Nephron progenitor cell (in vitro differentiated cells): Measurements from ENCODE around the gene TMIE.

Experiments
- DNase-seq: peaks from one replicate; pipeline ENCODE4 v3.0.0; 2021
- H3K27ac Mint-ChIP-seq: 2 replicates; pipeline ENCODE4 v1.8.0; 2021; ENCODE audit warnings: mild to moderate bottlenecking, moderate library complexity, mixed read lengths
- H3K27me3 Mint-ChIP-seq: 2 replicates; pipeline ENCODE4 v1.8.0; 2021; ENCODE audit warnings: mild to moderate bottlenecking, low read depth, mixed read lengths; ENCODE audit not compliant: poor library complexity
- H3K36me3 Mint-ChIP-seq: 2 replicates; pipeline ENCODE4 v1.8.0; 2021; ENCODE audit warnings: low read depth, mixed read lengths
- H3K4me1 Mint-ChIP-seq: 2 replicates; pipeline ENCODE4 v1.8.0; 2021; ENCODE audit warnings: mixed read lengths
- H3K4me3 Mint-ChIP-seq: 2 replicates; pipeline ENCODE4 v1.8.0; 2021; ENCODE audit warnings: mild to moderate bottlenecking, moderate library complexity, mixed read lengths
- H3K9me3 Mint-ChIP-seq: 2 replicates; pipeline ENCODE4 v1.8.0; 2021; ENCODE audit warnings: mild to moderate bottlenecking, moderate library complexity, mixed read lengths
- TF ChIP-seq, protein P1 (sequence below): fragments of 200-600 bp; sonication (generic); IDR thresholded peaks from 2 replicates; pipeline ENCODE4 v1.5.0; 2021; ENCODE audit warnings: antibody characterized with exemption

TMIE gene

DNA sequence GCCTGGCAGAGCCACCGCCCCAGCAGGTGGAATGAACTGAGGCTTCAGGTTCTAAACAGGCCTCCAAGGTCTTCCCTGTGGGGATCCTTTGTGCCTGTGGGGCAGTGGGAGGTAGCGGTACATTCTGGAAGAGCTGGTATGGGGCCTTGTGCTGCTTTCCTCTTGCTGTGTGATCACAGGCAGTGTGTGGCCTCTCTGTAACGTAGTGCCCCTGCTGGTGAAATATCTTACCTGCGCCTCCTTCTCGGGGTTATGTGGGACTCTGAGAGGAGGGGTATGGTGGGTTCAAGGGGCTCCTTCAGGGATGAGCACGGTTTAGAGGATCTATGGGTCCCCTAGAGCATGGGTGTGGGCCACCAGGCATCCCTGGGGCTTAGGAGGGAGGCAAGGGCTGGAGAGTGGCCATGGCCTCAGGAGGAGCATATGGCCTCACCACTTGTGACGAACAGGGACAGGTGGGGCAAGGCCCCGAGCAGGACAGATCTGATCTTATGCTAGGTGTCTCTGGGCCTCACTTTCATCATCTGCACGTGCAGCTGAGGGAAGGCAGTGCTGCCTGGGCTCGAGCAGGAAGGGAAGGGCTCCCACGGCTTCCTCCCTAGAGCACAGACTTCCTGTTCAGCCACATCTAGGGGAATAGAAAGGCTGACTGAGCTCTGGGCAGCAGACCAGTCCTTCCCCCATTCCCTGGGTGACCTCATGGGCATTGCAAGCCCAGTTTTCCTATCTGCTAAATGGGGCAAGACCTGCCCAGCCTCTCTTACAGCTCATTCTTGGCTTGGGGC, 5.8 kb upstream of the TMIE start:
- peaks cover 35% of the 10 kb centered on the region for H3K4me1 Mint-ChIP-seq
- H3K27ac Mint-ChIP-seq = no peak overlapping the region
- no peak overlapping the region for H3K4me3 Mint-ChIP-seq
- TF ChIP-seq, protein P1, sequence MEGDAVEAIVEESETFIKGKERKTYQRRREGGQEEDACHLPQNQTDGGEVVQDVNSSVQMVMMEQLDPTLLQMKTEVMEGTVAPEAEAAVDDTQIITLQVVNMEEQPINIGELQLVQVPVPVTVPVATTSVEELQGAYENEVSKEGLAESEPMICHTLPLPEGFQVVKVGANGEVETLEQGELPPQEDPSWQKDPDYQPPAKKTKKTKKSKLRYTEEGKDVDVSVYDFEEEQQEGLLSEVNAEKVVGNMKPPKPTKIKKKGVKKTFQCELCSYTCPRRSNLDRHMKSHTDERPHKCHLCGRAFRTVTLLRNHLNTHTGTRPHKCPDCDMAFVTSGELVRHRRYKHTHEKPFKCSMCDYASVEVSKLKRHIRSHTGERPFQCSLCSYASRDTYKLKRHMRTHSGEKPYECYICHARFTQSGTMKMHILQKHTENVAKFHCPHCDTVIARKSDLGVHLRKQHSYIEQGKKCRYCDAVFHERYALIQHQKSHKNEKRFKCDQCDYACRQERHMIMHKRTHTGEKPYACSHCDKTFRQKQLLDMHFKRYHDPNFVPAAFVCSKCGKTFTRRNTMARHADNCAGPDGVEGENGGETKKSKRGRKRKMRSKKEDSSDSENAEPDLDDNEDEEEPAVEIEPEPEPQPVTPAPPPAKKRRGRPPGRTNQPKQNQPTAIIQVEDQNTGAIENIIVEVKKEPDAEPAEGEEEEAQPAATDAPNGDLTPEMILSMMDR = peak; percentile 28
- peaks cover 28% of the 10 kb centered on the region for H3K27me3 Mint-ChIP-seq
- DNase-seq = peak; percentile 30
- H3K9me3 Mint-ChIP-seq = no peaks in the 10 kb centered on the region
- H3K36me3 Mint-ChIP-seq = no peaks in the 10 kb centered on the region

DNA sequence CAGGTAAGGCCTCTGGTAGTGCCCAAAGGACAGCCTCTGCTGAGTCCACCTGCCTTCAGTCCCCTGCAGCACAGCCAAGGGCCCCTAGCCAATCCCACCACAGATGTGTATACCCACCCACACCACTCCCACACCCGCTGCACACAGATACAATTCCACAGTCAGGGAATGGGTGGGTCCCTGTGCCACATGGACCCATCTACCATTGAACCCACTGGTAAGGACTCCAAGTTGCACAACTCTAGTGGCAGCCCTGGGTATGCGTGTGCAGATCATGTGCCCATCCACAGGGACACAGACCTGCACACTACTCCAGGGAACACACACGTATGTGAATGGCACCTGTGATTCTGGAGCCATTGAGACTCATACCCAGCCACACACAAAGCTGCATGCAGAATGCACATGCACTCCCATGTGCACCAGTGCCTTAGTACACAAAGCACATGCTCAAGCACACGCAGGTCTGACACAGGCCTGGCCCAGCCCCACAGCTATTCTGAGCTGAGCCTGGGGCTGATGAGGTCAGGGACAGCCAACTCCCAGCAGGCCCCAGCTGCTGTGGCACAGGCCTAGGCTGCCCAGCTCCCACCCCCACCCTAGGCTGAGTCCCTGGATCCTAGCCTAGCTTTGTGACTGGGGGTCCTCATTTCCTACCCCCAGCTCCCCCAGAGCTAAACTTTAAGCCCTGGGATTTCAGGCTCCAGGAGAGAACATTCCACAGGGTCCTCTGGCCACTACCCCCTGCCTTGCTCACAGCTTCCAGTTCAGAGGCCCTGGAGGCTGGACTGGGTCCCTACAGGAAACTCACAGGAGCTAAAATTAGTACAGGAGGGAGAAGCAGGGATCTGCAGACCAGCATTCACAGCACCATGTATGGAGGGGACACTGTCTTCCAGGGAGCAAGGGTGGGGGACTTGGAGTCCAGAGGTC, 5.0 kb upstream of the TMIE start:
- TF ChIP-seq, protein P1 = no peak
- Mint-ChIP-seq H3K27me3 (peaks cover 33% of the 10 kb centered on the region), H3K9me3 (no peaks in the 10 kb centered on the region), H3K4me1 (peaks cover 40% of the 10 kb centered on the region), H3K4me3 (no peak overlapping the region), H3K27ac (no peak overlapping the region), H3K36me3 (no peaks in the 10 kb centered on the region)
- DNase-seq = no peak

DNA sequence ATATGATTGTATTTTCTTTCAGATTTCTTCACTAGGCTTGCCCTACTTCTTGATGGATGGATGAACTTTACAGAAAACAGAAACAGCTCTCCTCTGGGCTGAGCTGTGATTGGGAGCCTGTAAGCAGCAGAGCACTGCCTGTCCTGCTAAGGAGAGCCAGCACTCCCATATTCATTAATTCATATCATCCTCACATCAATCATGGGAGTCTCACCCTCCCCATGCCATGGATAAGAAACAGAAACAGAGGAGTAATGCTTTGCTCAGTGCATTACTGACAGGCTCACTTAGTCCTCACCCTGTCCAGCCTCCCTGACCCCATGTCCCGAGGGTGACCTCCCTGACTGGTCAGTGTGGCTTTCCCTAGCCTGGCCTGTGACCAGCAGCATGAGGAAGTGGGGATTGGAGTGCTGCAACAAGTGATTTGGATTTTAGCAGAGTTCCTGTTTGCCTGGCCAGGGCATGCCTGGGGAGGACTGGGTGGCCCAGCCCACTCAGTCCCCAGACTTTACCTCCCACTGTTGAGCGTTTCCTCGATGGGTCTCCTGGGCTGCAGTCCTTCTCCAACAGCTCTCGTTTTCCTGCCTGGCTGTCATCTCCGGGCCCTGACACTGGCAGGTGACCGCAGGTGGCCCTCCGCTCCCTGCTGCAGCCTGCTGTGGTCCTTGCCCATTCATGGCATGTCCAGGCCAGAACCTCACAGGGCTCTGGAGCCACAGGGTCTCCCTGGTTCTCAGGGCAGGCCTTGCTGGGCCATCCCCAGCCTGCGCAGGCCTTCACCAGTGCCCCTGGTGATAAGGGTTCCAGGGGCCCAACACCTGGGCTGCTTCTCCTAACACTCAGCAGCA, 1.3 kb upstream of the TMIE start:
- Mint-ChIP-seq H3K36me3 (no peaks in the 10 kb centered on the region), H3K27me3 (peaks cover 31% of the 10 kb centered on the region), H3K4me3 (no peak overlapping the region), H3K9me3 (no peaks in the 10 kb centered on the region), H3K4me1 (peaks cover 45% of the 10 kb centered on the region), H3K27ac (no peak overlapping the region)
- TF ChIP-seq, protein P1 = no peak
- DNase-seq = no peak

DNA sequence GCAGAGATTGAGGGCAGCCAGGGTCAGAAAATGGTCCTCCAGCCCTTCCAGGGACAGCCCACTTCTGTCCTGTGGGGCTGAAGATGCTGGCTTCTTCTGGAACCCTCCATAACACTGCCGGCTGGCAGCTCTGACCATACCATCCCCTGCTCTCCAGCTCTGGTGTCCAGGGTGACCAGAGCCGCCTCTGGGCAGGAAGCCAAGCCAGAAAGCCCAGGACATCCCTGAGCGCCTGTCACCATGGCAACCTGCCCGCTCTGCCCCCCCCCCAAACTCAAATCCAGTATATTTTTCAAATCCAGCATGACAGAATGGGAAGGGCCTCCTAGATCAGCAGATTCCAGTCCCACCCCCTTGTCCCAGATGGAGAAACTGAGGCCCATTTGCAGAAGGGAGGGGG, 420 bp upstream of the TMIE start:
- Mint-ChIP-seq H3K9me3 (no peaks in the 10 kb centered on the region), H3K27me3 (peaks cover 31% of the 10 kb centered on the region), H3K4me3 (peak overlapping the region; percentile 28)

More for the DNA sequence above, 420 bp upstream of the TMIE start:
- TF ChIP-seq, protein P1 = no peak
- Mint-ChIP-seq H3K36me3 (no peaks in the 10 kb centered on the region), H3K4me1 (peaks cover 47% of the 10 kb centered on the region), H3K27ac (no peak overlapping the region)
- DNase-seq = peak; percentile 45
